ENCODE data around the gene DNAH14. TPM values are rescaled to one million over a fixed set of nuclear protein-coding genes. Genes with fewer than 3 reads are reported as not detected.
A peak's percentile ranks its signal among the peaks of the same experiment; 100 is the strongest.
"Not testable (repeated sequence)": the region's sequence is repeated elsewhere in the genome, so short reads cannot be mapped to it uniquely, and the experiment has no call there.

The DNAH14 gene
- total RNA-seq, 4 donors from 2014 or later = 4.1 to 84.0 (median 11.4) TPM

- intact Hi-C loops (cut with DNase I; ENCODE audit: low total_unique reads) = no loop called here
- H3K4me3 ChIP-seq = no peak overlapping the region
- DNase-seq = no peak
- H3K36me3 ChIP-seq = no peaks in the 10 kb centered on the region
- in situ Hi-C loops (cut with MboI; ENCODE audit: low pct_ligation_motif_present in 1 of 4, low pct_unique_long_range_greater_than_20kb in 1 of 4, low sequenced_read_pairs in 3 of 4) = no loop called here
- 65 to 86% methylated on average over 2 of the region's 2 CpGs for WGBS, 2 donors (ENCODE audit: low coverage in 1 of 2)
- H3K27ac ChIP-seq = no peak overlapping the region
- no peaks in the 10 kb centered on the region for H3K27me3 ChIP-seq
- H3K4me1 ChIP-seq = peaks cover 0 to 23% (median 11%) of the 10 kb centered on the region in 4 donors
- TF ChIP-seq POLR2A (IDR thresholded peaks at IDR 0.05) = no peak
- no peak for TF ChIP-seq CTCF (IDR thresholded peaks at IDR 0.05)
- no peak for TF ChIP-seq POLR2AphosphoS5 (IDR thresholded peaks at IDR 0.05)
- no peak for TF ChIP-seq EP300 (IDR thresholded peaks at IDR 0.05; ENCODE audit: low read depth)
- H3K9me3 ChIP-seq = peaks cover 0 to 3% of the 10 kb centered on the region in 2 donors
These were observed 46.4 kb upstream of the DNAH14 start for GRCh38 chr1:224883091-224883490.

- Histone ChIP-seq H3K4me3 (no peak overlapping the region), H3K27me3 (no peaks in the 10 kb centered on the region), H3K27ac (no peak overlapping the region), H3K9me3 (peaks cover 0 to 3% of the 10 kb centered on the region in 2 donors), H3K4me1 (peaks cover 0 to 23% (median 11%) of the 10 kb centered on the region in 4 donors), H3K36me3 (no peaks in the 10 kb centered on the region)
- WGBS, 2 donors (ENCODE audit: low coverage in 1 of 2) = 13 to 16% methylated on average over 1 of the region's 1 CpG
- DNase-seq = no peak
- intact Hi-C loops (cut with DNase I; ENCODE audit: low total_unique reads) = no loop called here
- no peak for TF ChIP-seq CTCF (IDR thresholded peaks at IDR 0.05)
- no peak for TF ChIP-seq EP300 (IDR thresholded peaks at IDR 0.05; ENCODE audit: low read depth)
- TF ChIP-seq POLR2AphosphoS5 (IDR thresholded peaks at IDR 0.05) = peak in 1 of 3 donors; percentile 13
- no peak for TF ChIP-seq POLR2A (IDR thresholded peaks at IDR 0.05)
- in situ Hi-C loops (cut with MboI; ENCODE audit: low pct_ligation_motif_present in 1 of 4, low pct_unique_long_range_greater_than_20kb in 1 of 4, low sequenced_read_pairs in 3 of 4) = no loop called here
These were observed 45.1 kb upstream of the DNAH14 start for GRCh38 chr1:224884361-224884801.

GRCh38 chr1:224885376-224885775, 44.1 kb upstream of the DNAH14 start:
- H3K4me3 ChIP-seq; H3K27ac ChIP-seq; in situ Hi-C loops (cut with MboI; ENCODE audit: low pct_ligation_motif_present in 1 of 4, low pct_unique_long_range_greater_than_20kb in 1 of 4, low sequenced_read_pairs in 3 of 4); intact Hi-C loops (cut with DNase I; ENCODE audit: low total_unique reads); H3K9me3 ChIP-seq; DNase-seq; H3K36me3 ChIP-seq; H3K27me3 ChIP-seq: not testable (repeated sequence)
- peaks cover 0 to 20% (median 11%) of the 10 kb centered on the region in 4 donors for H3K4me1 ChIP-seq
- 80 to 87% methylated on average over 1 to 2 of the region's 2 CpGs for WGBS, 2 donors (ENCODE audit: low coverage in 1 of 2)

- intact Hi-C loops (cut with DNase I; ENCODE audit: low total_unique reads) = no loop called here
- no peak overlapping the region for H3K4me3 ChIP-seq
- in situ Hi-C loops (cut with MboI; ENCODE audit: low pct_ligation_motif_present in 1 of 4, low pct_unique_long_range_greater_than_20kb in 1 of 4, low sequenced_read_pairs in 3 of 4) = no loop called here
- WGBS, 2 donors (ENCODE audit: low coverage in 1 of 2) = 20 to 34% methylated on average over 1 to 3 of the region's 3 CpGs
- no peaks in the 10 kb centered on the region for H3K27me3 ChIP-seq
- peaks cover 0 to 5% of the 10 kb centered on the region in 2 donors for H3K9me3 ChIP-seq
- no peak for TF ChIP-seq EP300 (IDR thresholded peaks at IDR 0.05; ENCODE audit: low read depth)
- no peak for TF ChIP-seq POLR2AphosphoS5 (IDR thresholded peaks at IDR 0.05)
- peak in 4 of 5 experiments; percentile 14 to 24 (median 16) for TF ChIP-seq CTCF (IDR thresholded peaks at IDR 0.05)
- TF ChIP-seq POLR2A (IDR thresholded peaks at IDR 0.05) = no peak
- no peak for DNase-seq
- H3K27ac ChIP-seq = no peak overlapping the region
- no peaks in the 10 kb centered on the region for H3K4me1 ChIP-seq
- no peaks in the 10 kb centered on the region for H3K36me3 ChIP-seq
These were observed 34.6 kb upstream of the DNAH14 start for GRCh38 chr1:224894915-224895314.
